Keratinocyte (primary cell): Measurements from ENCODE around the gene IL27RA. TPM values are rescaled to one million over a fixed set of nuclear protein-coding genes. Genes with fewer than 3 reads are reported as not detected.

ENCODE experiments used
- DNase-seq: peaks from one replicate; pipeline ENCODE4 v3.0.0-alpha.2; 2011; ENCODE audit warnings: low read depth, missing footprints, low spot score
- FAIRE-seq: peaks from 2 replicates; lab custom pipeline; 2011; peaks lifted over from hg19 to GRCh38; lab: Jason Lieb, UNC
- H2AFZ ChIP-seq: 2 replicates; pipeline ENCODE4 v1.6.0; 2012; ENCODE audit warnings: low read length, control low read depth, inconsistent platforms; ENCODE audit not compliant: control insufficient read depth
- H3K27ac ChIP-seq: 2 replicates; pipeline ENCODE4 v1.5.1; 2011; ENCODE audit warnings: low read length; ENCODE audit not compliant: control insufficient read depth, insufficient read depth
- H3K27me3 ChIP-seq: 3 replicates; pipeline ENCODE4 v1.6.0; 2011; ENCODE audit warnings: low read length; ENCODE audit not compliant: control insufficient read depth, insufficient read depth; ENCODE audit errors: extremely low read depth
- H3K36me3 ChIP-seq, 2 experiments: 2 replicates in 1 of 2; 3 replicates in 1 of 2; pipeline ENCODE4 v1.5.1; 2011; ENCODE audit warnings: low read length in 2 of 2, mild to moderate bottlenecking in 1 of 2; ENCODE audit not compliant: control insufficient read depth in 2 of 2, insufficient read depth in 2 of 2; ENCODE audit errors: extremely low read depth in 1 of 2
- H3K4me1 ChIP-seq: 3 replicates; pipeline ENCODE4 v1.5.1; 2011; ENCODE audit warnings: low read length; ENCODE audit not compliant: control insufficient read depth, insufficient read depth; ENCODE audit errors: extremely low read depth
- H3K4me2 ChIP-seq: 3 replicates; pipeline ENCODE4 v1.6.0; 2011; ENCODE audit warnings: low read depth, low read length; ENCODE audit not compliant: control insufficient read depth, insufficient read depth; ENCODE audit errors: extremely low read depth
- H3K4me3 ChIP-seq, 3 experiments: fragments of 200-600 bp in 1 of 3; sonication (generic) in 1 of 3; 2 replicates in 2 of 3; 3 replicates in 1 of 3; pipeline ENCODE4 v1.5.1; 2011 to 2016; ENCODE audit warnings: low read length in 3 of 3, mild to moderate bottlenecking in 3 of 3, control low read depth in 2 of 3, inconsistent platforms in 1 of 3, low read depth in 1 of 3, mixed read lengths in 1 of 3, mixed run types in 1 of 3, moderate library complexity in 1 of 3; ENCODE audit not compliant: control insufficient read depth in 2 of 3, insufficient read depth in 2 of 3; ENCODE audit errors: extremely low read depth in 1 of 3
- H3K79me2 ChIP-seq: 2 replicates; pipeline ENCODE4 v1.6.0; 2012; ENCODE audit warnings: low read length; ENCODE audit not compliant: control insufficient read depth, insufficient read depth
- H3K9ac ChIP-seq: 3 replicates; pipeline ENCODE4 v1.6.0; 2011; ENCODE audit warnings: low read length; ENCODE audit not compliant: control insufficient read depth, insufficient read depth; ENCODE audit errors: extremely low read depth
- H3K9me1 ChIP-seq: 3 replicates; pipeline ENCODE4 v1.6.0; 2011; ENCODE audit warnings: low read length; ENCODE audit not compliant: control insufficient read depth, insufficient read depth; ENCODE audit errors: extremely low read depth
- H3K9me3 ChIP-seq: 2 replicates; pipeline ENCODE4 v1.5.1; 2012; ENCODE audit warnings: low read depth, low read length; ENCODE audit not compliant: control insufficient read depth
- H4K20me1 ChIP-seq: 3 replicates; pipeline ENCODE4 v1.6.0; 2011; ENCODE audit warnings: low read length; ENCODE audit not compliant: control insufficient read depth, insufficient read depth; ENCODE audit errors: extremely low read depth
- CTCF ChIP-seq, 3 experiments: IDR thresholded peaks in 1 of 3; conservative IDR thresholded peaks in 1 of 3; optimal IDR thresholded peaks in 1 of 3; 2 replicates in 2 of 3; 3 replicates in 1 of 3; pipeline versions ENCODE3 to v1.5.1; 2011; ENCODE audit warnings: low read length in 3 of 3, mild to moderate bottlenecking in 3 of 3, moderate library complexity in 2 of 3, control low read depth in 1 of 3, inconsistent platforms in 1 of 3; ENCODE audit not compliant: insufficient read depth in 2 of 3; ENCODE audit errors: extremely low read depth in 1 of 3
- EZH2 ChIP-seq: IDR thresholded peaks from one replicate; pipeline ENCODE4 v1.6.1; 2012; ENCODE audit warnings: inconsistent platforms, mild to moderate bottlenecking, low read length, moderate library complexity
- dilution Hi-C: fragments of 300-500 bp; cut with MboI; formaldehyde crosslinking; loops from one replicate; pipeline ENCODE4 v1.7.0; 2020; ENCODE audit warnings: low sequenced_read_pairs; ENCODE audit not compliant: extremely low pct_ligation_motif_present
- polyA plus RNA-seq, 5 experiments: library from polyadenylated mRNA; depleted of rRNA in 3 of 5; stranded (reverse) in 3 of 5; stranded (forward) in 1 of 5; unstranded in 1 of 5; fragments of >200 nt; gene quantifications; 1 replicate in 1 of 5; 2 replicates in 3 of 5; 3 replicates in 1 of 5; pipeline versions ENCODE4 v1.2.1 to v1.2.3, GENCODE V29; 2011 to 2012; ENCODE audit warnings: missing spikeins in 2 of 5, low read depth in 1 of 5, low replicate concordance in 1 of 5

IL27RA gene
- polyA plus RNA-seq, 1 donor (not counting 4 experiments of a cell fraction or from before 2014, with no cell fraction given), result 2.2 TPM

- H3K27ac ChIP-seq, result no peak overlapping the region
- no peak overlapping the region for H3K4me2 ChIP-seq
- H3K9ac ChIP-seq, result no peak overlapping the region
- H3K4me3 ChIP-seq, result no peak overlapping the region
- H3K9me1 ChIP-seq, result no peaks in the 10 kb centered on the region
- H2AFZ ChIP-seq, result no peak overlapping the region
- peak in 1 of 3 experiments; percentile 37 for TF ChIP-seq CTCF (optimal IDR thresholded peaks at IDR 0.05 in 1 of 3, IDR thresholded peaks at IDR 0.05 in 1 of 3, conservative IDR thresholded peaks at IDR 0.05 in 1 of 3; ENCODE audit: extremely low read depth in 1 of 3, insufficient read depth in 2 of 3, low read length in 3 of 3)
- no peak for TF ChIP-seq EZH2
- H3K4me1 ChIP-seq, result peaks cover 2% of the 10 kb centered on the region
- DNase-seq, result no peak
- H3K27me3 ChIP-seq, result no peaks in the 10 kb centered on the region
- dilution Hi-C loops, result no loop called here
- H4K20me1 ChIP-seq, result no peaks in the 10 kb centered on the region
- H3K79me2 ChIP-seq, result no peaks in the 10 kb centered on the region
- peaks cover 10 to 18% of the 10 kb centered on the region in 2 experiments for H3K36me3 ChIP-seq
- FAIRE-seq, result no peak
- peaks cover 5% of the 10 kb centered on the region for H3K9me3 ChIP-seq
Measured at GRCh38 chr19:14097532-14098151, 66.1 kb downstream of the IL27RA start.

- dilution Hi-C loops, result no loop called here
- no peak for DNase-seq
Measured at GRCh38 chr19:14101003-14101545, 69.5 kb downstream of the IL27RA start.

More at GRCh38 chr19:14101003-14101545, 69.5 kb downstream of the IL27RA start:
- no peak overlapping the region for H2AFZ ChIP-seq
- peaks cover 12 to 26% of the 10 kb centered on the region in 2 experiments for H3K36me3 ChIP-seq
- H3K9ac ChIP-seq, result no peak overlapping the region
- H3K4me1 ChIP-seq, result peaks cover 3% of the 10 kb centered on the region
- no peaks in the 10 kb centered on the region for H3K9me1 ChIP-seq
- no peak overlapping the region for H3K4me3 ChIP-seq
- FAIRE-seq, result no peak
- H3K27ac ChIP-seq, result no peak overlapping the region
- H3K27me3 ChIP-seq, result no peaks in the 10 kb centered on the region
- no peak overlapping the region for H3K4me2 ChIP-seq
- no peaks in the 10 kb centered on the region for H3K79me2 ChIP-seq
- H4K20me1 ChIP-seq, result no peaks in the 10 kb centered on the region
- TF ChIP-seq EZH2, result no peak
- TF ChIP-seq CTCF (optimal IDR thresholded peaks at IDR 0.05 in 1 of 3, IDR thresholded peaks at IDR 0.05 in 1 of 3, conservative IDR thresholded peaks at IDR 0.05 in 1 of 3; ENCODE audit: extremely low read depth in 1 of 3, insufficient read depth in 2 of 3, low read length in 3 of 3), result no peak
- no peaks in the 10 kb centered on the region for H3K9me3 ChIP-seq
